Fibroblast of skin of left quadriceps (primary cell): Measurements from ENCODE around the gene SYT13.

Experiments used
- DNase-seq, 2 experiments: peaks; one replicate each; pipeline ENCODE4 v3.0.0-alpha.2; 2013; ENCODE audit warnings: low read depth in 2 of 2

The SYT13 gene

DNA sequence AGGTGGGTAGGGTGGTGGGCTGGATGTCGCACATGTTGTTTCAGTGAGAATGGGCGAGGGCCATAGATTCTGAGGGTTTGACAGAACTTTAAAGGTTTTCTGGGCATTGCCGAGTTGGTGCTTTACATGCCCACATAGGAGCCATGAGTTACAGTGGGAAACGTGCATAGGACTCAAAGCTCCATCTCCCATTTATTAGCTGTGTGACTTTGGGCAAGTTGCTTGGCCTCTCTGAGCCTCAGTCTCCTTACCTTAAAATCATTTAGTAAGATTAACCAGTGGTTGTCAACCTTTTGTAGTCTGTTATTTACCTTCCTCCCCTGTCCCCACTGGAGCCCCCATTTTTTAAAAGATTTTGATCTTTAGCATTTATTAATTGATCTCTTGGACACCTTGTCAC, 67.4 kb downstream of the SYT13 start:
- DNase-seq: no peak

DNA sequence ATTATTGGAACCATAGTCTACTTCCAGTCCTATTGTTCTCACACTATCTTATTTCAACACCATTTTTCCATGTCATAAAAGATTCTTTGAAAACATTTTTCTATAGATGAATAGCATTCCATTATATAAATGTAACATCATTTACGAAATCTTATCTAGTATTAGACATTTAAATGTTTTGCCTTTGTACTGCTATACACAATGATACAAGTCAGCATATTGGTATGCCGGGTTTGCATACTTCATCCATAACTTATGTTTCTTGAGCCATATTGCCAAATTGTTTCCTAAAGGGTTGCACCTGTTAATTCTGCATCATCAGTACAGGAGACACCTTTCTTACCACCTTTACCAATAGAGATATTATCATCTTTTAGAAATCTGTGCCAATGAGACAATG, 68.2 kb downstream of the SYT13 start:
- peak in 1 of 2 experiments; percentile 8 for DNase-seq

- no peak for DNase-seq
These were observed 69.2 kb downstream of the SYT13 start for GRCh38 chr11:45216901-45217300.

GRCh38 chr11:45216031-45216430, 70.1 kb downstream of the SYT13 start:
- DNase-seq: no peak

- DNase-seq: no peak
These were observed 70.9 kb downstream of the SYT13 start for GRCh38 chr11:45215098-45215865.

GRCh38 chr11:45213717-45214116, 72.4 kb downstream of the SYT13 start:
- DNase-seq: no peak

DNA sequence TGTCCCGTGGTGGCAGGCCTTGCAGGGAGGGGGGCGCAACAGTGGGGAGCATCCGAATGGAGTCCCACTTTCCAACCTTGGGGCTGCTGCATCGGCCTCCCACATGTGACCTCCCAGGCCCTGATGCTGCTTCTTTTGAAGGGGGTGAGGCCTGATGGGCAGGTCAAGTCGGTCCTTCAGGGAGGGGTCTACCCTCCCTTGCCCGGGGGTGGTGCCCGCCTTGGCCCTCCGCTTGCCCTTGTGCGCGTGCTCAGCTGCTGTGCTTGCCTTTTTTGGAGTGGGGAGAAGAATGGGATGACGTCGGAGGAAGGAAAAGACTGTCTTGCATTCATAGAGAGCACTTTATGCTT, 72.8 kb downstream of the SYT13 start:
- no peak for DNase-seq

GRCh38 chr11:45212566-45213315, 73.4 kb downstream of the SYT13 start:
- no peak for DNase-seq

GRCh38 chr11:45211732-45212131, 74.4 kb downstream of the SYT13 start:
- DNase-seq: no peak

DNA sequence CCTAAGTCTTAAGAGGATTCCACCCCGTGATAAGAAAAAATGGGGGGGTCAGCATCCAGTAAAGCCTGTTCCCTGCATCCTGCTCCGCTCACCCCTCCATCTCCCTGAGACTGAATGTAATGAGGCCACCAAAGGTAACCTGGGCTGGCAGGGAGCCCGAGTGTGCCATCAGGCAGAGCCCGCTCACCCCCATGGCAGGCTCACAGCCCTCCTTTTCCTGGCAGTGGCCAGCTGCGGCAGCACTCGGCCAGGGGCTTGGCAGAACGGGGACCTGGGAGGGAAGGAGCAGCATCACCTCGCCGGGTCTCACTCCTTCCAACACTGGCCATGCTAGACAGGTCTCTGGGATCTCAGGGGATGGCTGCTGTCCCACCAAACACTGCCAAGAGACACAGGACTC, 75.3 kb downstream of the SYT13 start:
- DNase-seq: no peak

DNA sequence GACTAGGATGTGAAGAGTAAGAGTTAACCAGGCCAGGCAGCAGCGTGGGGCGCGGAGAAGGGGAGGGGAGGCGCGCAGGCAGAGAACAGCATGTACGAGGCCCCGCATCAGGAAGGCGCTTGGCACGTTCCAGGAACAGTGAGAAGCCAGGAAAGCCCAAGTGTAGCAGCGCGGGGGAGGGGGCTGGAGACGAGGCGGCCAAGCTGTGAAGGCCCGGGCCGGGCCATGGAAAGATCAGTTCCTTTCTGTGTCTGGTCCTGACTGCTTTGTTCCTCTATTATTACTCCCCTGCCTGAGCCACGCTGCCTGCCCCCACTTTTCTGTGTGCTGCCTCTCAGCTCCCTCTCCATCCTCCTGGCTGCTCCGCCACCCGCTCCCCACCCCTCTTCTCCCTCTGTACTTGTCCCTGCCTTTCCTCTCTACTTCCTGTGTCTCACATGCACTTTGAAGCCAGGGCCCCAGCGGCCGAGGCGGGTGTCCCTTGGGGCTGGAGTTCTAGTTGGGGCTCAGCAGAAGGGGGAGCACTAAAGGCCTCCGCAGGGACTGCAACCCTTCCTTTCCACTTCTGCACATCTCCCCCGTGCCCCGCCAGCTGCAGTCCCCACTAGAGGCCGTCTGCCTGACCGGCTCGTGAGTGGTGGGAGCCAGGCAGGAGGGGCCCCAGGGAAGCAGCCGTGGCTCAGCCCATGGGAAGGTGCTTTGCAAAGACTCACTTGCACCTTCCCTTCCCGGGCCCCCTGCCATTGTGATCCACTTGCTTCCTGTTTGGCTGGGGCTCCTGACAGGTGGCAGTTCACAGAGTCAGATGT, 76.0 kb downstream of the SYT13 start:
- peak; percentile 23 to 31 for DNase-seq

- DNase-seq: no peak
These were observed 76.9 kb downstream of the SYT13 start for GRCh38 chr11:45209000-45209879.

DNA sequence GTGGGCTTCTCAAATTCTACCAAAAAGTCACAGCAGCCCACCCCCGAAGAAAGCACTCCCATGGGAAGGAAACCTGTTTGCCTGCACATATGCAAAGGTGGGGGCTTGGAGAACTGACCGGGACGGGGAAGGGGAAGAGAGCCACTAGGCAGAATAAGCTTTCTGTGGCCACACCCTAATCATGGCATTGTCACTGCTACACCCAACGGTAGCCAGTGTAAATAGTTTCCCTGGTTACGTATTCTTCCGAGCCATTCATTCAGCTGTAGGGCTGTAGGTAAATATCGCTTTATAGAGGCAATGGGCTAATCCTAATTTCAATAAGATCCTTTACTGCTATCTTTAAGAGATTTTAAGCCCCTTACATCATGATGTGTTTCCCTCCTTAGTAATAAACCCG, 78.0 kb downstream of the SYT13 start:
- DNase-seq: no peak

GRCh38 chr11:45205978-45206377, 80.2 kb downstream of the SYT13 start:
- DNase-seq: no peak

DNA sequence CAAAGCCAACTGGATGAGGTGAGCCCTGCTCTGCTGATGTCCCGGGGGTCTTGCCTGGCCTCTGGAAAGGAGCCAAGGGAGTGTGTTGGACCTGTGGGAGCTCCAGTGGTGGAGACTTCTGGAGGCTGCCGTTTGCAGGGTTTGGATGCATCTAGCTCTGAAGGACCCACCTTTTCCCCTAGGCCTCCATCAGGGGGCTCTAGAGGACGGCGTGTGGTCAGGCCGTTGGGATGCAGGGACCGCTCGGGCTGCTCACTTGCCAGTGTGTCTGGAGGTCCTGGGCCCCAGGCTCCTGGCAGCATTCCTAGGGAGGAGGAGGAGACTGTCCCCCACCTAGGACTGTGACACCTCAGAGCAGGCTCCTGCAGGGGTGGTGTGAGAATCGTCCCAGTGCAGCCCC, 81.4 kb downstream of the SYT13 start:
- no peak for DNase-seq

DNA sequence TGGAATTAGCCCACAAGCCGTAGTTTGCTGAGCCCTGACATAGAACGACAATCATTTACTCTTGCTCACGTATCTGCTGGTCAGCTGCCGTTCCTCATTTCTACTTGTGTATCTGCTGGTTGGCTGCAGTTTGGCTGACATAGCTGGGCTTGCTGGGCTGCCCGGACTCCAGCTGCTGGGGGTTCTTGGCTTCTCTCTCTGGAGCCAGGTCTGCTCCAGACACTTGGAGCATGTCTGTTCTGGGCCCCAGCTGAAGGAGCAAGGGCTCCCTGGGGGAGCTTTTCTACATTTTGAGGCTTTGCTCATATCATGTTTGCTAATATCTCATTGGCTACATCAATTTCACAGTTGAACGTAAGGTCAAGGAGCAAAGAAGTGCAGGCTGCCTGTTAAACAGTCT, 92.4 kb downstream of the SYT13 start:
- DNase-seq: no peak
